GM12872 (cell line): ENCODE results near the gene INMT.

Source experiments
- TF ChIP-seq, protein P1 (sequence below): IDR thresholded peaks from 3 replicates; pipeline ENCODE4 v1.5.1; 2011; ENCODE audit warnings: low read depth, mild to moderate bottlenecking, low read length, moderate library complexity; ENCODE audit not compliant: insufficient read depth

INMT gene

DNA sequence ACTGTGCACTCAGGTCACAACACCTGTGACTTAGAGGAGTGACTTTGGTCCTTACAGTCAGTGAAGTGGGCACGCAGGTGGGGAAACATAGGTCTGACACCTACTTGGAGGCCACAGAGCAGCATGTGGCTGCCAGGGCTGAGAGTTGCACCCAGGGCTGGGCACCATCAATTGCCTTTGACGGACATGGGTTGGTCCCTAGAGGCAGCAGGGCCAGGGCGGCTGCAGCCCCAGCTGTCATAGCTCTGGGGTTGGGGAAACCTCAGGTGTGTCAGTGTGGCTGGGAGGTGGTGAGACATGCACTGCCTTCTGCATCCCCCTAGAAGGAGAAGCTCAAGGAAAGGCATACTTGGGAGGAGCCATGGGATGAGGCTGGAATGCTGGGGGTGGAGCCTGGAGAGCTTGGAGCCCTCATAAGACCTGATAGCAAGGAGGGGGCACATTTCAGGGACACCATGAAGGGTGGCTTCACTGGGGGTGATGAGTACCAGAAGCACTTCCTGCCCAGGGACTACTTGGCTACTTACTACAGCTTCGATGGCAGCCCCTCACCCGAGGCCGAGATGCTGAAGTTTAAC is at the start of gene INMT:
TSS of gene INMT (plus strand) at position 440 of the 578 bp plus-strand sequence. CDS start at position 456, 16 bp downstream.
- TF ChIP-seq, protein P1, sequence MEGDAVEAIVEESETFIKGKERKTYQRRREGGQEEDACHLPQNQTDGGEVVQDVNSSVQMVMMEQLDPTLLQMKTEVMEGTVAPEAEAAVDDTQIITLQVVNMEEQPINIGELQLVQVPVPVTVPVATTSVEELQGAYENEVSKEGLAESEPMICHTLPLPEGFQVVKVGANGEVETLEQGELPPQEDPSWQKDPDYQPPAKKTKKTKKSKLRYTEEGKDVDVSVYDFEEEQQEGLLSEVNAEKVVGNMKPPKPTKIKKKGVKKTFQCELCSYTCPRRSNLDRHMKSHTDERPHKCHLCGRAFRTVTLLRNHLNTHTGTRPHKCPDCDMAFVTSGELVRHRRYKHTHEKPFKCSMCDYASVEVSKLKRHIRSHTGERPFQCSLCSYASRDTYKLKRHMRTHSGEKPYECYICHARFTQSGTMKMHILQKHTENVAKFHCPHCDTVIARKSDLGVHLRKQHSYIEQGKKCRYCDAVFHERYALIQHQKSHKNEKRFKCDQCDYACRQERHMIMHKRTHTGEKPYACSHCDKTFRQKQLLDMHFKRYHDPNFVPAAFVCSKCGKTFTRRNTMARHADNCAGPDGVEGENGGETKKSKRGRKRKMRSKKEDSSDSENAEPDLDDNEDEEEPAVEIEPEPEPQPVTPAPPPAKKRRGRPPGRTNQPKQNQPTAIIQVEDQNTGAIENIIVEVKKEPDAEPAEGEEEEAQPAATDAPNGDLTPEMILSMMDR = no peak

DNA sequence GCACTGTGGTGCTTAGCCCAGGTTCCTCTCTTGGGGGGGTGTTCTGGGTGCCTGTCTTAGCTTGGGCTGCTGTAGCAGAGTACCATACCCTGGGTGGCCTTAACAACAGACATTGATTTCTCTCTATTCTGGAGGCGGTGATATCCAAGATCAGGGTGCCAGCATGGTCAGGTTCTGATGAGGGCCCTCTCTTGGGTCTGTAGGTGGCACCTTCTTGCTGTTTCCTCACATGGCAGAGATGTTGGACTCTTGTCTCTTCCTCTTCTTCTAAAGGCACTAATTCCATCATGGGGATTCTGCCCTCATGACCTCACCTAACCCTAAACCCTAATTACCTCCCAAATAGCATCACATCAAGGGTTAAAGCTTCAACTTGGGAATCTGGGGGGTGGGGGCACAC is 49.7 kb upstream of the INMT start:
- TF ChIP-seq, protein P1 = peak; percentile 45; the same call in 1 of the 3 replicates

DNA sequence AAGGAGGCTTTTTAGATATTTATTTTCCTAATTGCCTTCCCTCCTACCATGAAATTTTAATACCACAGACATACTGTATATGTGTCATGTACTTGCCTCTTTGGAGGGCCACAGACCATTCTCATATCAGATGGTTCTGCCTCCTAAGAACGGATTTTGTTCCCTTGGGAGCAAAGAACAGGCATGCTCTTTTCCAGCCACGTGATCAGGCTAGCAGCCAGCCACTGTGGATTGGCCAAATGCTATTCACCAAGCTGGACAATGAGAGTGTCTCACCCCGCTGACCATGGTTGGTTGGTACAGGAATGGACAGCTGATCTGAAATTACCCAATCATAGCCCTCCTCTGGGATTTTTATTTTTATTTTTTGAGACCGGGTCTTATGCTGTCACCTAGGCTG is 48.2 kb upstream of the INMT start:
- TF ChIP-seq, protein P1 = no peak

DNA sequence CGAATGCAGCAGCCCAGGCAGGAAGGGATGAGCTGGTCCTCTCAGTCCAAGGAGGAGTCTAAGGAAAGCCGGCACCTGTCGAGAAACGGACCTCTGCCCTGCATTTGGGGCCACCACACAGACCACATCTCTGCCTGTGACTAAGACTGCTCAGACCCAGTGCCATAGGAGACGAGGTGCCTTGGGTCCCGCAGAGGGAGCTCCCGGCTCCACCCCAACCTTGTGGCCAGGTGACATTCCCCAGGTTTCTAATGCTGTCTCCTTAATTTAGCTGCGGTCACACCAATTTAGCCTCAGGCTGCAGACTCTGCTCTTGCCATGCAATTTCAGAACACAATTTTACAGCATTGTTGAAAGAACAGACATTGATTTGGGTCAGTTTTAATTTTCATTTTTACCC is 46.9 kb upstream of the INMT start:
- TF ChIP-seq, protein P1 = no peak

DNA sequence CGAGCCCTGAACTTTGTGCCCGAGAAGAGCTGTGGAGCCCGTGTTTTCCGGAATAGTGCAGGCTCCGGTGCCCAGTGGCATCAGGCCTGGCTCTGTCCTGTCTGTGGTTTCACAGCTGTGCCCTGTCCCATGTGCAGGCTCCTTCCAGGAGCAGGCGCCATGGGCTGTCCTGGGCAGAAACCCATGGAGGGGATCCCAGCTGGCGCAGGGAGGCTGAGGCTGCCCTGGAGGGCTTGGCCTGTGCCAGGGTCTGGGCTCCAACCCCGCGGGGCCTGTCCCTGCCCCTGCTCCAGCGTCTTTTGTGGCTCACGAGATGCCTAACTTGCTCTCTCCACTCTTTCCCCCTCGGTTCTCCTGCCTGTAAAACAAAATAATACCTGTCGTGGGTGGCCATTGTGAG is 46.3 kb upstream of the INMT start:
- TF ChIP-seq, protein P1 = no peak

DNA sequence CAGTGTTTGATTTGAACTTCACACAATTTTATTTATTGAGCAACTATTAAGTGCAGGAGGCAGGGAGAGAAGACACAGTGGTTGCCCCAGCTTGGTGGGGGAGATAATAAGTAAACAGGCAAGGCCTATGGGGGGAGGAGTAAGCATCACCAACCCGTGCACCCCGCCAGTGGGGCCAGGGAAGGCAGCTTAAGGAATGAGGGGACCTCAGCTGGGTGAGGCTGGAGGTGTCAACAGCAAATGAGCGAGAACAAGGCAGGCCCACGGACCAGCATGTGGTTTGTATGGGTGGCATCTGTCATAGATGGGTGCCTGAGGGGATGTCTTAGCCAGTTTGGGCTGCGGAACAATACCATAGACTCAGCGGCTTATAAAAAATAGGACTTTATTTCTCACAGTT is 45.6 kb upstream of the INMT start:
- TF ChIP-seq, protein P1 = no peak

DNA sequence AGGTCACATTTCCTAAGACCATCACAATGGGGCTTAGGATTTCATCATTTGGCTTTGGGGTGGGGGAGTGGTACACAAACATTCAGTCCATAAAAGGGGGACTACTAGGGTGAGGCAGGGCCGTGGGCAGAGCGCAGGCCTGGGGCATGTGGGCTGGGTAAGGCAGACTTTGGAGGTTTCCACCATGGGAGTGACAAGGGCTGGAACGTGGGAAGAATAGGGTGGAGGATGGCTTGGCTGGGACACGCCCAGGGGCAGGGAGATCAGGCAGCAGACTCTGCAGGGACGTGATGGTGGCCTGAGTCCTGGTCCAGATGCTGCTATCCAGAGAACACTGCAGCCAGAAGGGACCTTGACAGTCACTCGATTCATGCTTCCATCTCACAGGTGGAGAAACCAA is 45.0 kb upstream of the INMT start:
- TF ChIP-seq, protein P1 = no peak
